HG02973 (cell line): ENCODE results near the gene RFC5.
A peak's percentile ranks its signal among the peaks of the same experiment; 100 is the strongest.
"Not testable (repeated sequence)": the region's sequence is repeated elsewhere in the genome, so short reads cannot be mapped to it uniquely, and the experiment has no call there.

Source experiments
- ATAC-seq: cut with Tn5 transposase; IDR thresholded peaks from one replicate; pipeline ENCODE4 v1.9.1; 2021; ENCODE audit warnings: moderate library complexity; ENCODE audit not compliant: unreplicated experiment

RFC5 gene

DNA sequence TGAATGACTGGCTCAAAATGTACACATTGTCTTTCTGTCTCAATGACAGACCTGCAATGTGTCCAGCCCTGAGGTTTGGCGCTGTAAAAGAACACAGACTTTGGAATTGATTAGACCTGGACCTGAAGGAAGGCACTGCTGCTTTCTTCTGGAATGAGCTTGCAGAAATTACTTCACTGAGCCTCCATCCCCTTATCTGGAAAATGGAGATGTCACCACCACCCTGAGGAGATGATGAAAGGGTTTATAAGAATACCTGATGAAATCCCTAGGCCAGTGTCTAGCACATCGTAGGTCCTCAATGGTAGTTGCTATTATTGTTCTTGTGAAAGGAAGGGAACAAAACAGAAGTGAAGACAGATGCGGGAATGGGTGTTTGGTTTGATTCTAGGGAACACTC lies 54.1 kb downstream of the RFC5 start:
- ATAC-seq, result no peak

DNA sequence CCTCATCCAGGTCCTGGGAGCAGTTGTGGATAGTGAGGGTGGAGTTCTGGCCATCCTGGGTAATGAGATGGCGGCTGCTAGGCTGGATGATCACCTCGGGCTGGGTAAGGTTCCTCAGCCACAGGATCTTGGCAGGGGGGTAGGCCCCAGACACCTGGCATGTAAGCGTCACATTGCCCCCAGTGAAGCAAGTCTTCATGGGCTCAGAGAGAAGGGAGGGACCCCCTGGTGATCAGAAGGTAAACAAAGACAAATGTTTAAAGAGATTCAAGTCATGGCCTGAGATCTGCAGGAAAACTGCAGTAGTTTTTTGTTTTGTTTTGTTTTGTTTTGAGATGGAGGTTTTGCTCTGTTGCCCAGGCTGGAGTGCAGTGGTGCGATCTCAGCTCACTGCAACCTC lies 57.3 kb downstream of the RFC5 start:
- peak; percentile 24 for ATAC-seq

DNA sequence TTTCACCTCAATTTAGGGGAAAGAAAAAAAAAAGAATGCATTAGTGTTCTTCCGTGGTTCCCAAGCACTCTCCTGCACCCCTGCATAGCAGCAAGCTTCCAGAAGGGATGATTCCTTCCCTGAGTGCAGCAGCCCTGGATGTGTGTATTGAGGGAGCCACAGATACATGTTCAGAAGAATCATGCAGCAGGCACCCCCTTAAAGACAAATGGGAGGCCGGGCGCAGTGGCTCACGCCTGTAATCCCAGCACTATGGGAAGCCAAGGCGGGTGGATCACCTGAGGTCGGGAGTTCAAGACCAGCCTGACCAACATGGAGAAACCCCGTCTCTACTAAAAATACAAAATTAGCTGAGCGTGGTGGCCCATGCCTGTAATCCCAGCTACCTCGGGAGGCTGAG lies 65.0 kb downstream of the RFC5 start:
- ATAC-seq, result not testable (repeated sequence)
